ENCODE data around the gene C1QTNF7.

- no peak for TF ChIP-seq TBL1XR1 (IDR thresholded peaks at IDR 0.05; ENCODE audit: borderline replicate concordance, low read length, partially characterized antibody)
- TF ChIP-seq TRIM22 (IDR thresholded peaks at IDR 0.05): no peak
- TF ChIP-seq ZSCAN21 (CRISPR knock-in tag; IDR thresholded peaks at IDR 0.05; ENCODE audit: borderline replicate concordance): no peak
- no peak for TF ChIP-seq KAT7 (CRISPR knock-in tag; IDR thresholded peaks at IDR 0.05; ENCODE audit: borderline replicate concordance)
- no peak for TF ChIP-seq ZNF747 (CRISPR knock-in tag; IDR thresholded peaks at IDR 0.05; ENCODE audit: borderline replicate concordance)
- TF ChIP-seq ZBED4 (CRISPR knock-in tag; IDR thresholded peaks at IDR 0.05; ENCODE audit: borderline replicate concordance): no peak
- no peak for TF ChIP-seq RFX5 (IDR thresholded peaks at IDR 0.05; ENCODE audit: low read depth, low read length)
- no peak for TF ChIP-seq ZNF644 (CRISPR knock-in tag; IDR thresholded peaks at IDR 0.05; ENCODE audit: low read depth)
- no peak for TF ChIP-seq MTA3 (CRISPR knock-in tag; IDR thresholded peaks at IDR 0.05)
- no peak for TF ChIP-seq CHD4 (IDR thresholded peaks at IDR 0.05; ENCODE audit: borderline replicate concordance, low read length)
Observed at GRCh38 chr4:15402974-15403373, 24.9 kb upstream of the C1QTNF7 start.
